Measurements from ENCODE around the gene HS3ST4.

Gene HS3ST4

GRCh38 chr16:26134588-26134987, 442.8 kb downstream of the HS3ST4 start:
- H3K4me3 ChIP-seq (ENCODE audit: low read depth, low read length): no peak overlapping the region
- DNase-seq (ENCODE audit: low read depth): no peak
- in situ Hi-C loops (cut with HindIII; ENCODE audit: low sequenced_read_pairs): no loop called here
- TF ChIP-seq, protein P1, sequence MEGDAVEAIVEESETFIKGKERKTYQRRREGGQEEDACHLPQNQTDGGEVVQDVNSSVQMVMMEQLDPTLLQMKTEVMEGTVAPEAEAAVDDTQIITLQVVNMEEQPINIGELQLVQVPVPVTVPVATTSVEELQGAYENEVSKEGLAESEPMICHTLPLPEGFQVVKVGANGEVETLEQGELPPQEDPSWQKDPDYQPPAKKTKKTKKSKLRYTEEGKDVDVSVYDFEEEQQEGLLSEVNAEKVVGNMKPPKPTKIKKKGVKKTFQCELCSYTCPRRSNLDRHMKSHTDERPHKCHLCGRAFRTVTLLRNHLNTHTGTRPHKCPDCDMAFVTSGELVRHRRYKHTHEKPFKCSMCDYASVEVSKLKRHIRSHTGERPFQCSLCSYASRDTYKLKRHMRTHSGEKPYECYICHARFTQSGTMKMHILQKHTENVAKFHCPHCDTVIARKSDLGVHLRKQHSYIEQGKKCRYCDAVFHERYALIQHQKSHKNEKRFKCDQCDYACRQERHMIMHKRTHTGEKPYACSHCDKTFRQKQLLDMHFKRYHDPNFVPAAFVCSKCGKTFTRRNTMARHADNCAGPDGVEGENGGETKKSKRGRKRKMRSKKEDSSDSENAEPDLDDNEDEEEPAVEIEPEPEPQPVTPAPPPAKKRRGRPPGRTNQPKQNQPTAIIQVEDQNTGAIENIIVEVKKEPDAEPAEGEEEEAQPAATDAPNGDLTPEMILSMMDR (IDR thresholded peaks at IDR 0.05; ENCODE audit: low read depth, low read length, missing control alignments): no peak

- TF ChIP-seq, protein P1 (IDR thresholded peaks at IDR 0.05; ENCODE audit: low read depth, low read length, missing control alignments): no peak
- H3K4me3 ChIP-seq (ENCODE audit: low read depth, low read length): no peak overlapping the region
- in situ Hi-C loops (cut with HindIII; ENCODE audit: low sequenced_read_pairs): no loop called here
- DNase-seq (ENCODE audit: low read depth): no peak
Measured at GRCh38 chr16:26137956-26138355, 446.2 kb downstream of the HS3ST4 start.

- H3K4me3 ChIP-seq (ENCODE audit: low read depth, low read length): no peak overlapping the region
- no peak for DNase-seq (ENCODE audit: low read depth)
- TF ChIP-seq, protein P1 (IDR thresholded peaks at IDR 0.05; ENCODE audit: low read depth, low read length, missing control alignments): no peak
- in situ Hi-C loops (cut with HindIII; ENCODE audit: low sequenced_read_pairs): no loop called here
Measured at GRCh38 chr16:26139091-26139490, 447.3 kb downstream of the HS3ST4 start.

- TF ChIP-seq, protein P1 (IDR thresholded peaks at IDR 0.05; ENCODE audit: low read depth, low read length, missing control alignments): no peak
- in situ Hi-C loops (cut with HindIII; ENCODE audit: low sequenced_read_pairs): no loop called here
- H3K4me3 ChIP-seq (ENCODE audit: low read depth, low read length): no peak overlapping the region
- no peak for DNase-seq (ENCODE audit: low read depth)
Measured at GRCh38 chr16:26139884-26140283, 448.1 kb downstream of the HS3ST4 start.

DNA sequence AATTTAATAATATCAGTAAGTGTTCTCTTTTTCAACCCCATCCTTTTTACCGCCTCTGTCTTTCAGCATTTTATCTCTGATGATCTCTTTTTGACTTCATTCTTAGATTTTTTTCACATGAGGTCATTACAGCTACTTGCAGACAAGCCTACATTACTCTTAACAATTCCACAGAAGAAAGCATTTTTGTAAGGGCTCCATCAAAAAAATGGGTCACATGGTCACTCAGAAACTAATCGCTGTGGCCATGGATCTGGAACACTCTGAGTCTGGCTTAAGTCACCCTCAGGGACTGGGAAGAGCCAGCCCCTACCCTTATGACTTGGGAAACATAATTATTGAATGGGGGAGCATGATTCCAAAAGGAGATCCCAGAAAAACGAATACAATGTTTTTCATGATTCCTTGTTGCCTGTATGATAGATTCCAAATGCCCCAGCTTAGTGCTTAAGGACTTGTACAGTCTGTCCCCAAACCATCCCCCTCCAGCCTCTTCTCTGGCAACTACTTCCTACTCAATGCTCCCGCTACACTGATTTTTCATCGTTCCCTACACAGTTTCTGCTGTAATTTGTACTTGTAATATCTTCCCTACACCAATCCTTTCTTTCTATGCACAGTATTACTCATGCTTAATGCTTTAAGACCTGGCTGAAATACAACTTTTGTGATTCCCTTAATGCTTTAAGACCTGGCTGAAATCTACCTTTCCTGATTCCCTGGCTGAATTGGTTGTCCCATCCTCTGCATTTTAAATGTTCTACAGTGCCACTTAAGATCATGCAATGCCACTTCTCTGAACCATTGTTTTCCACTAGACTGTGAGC, 457.8 kb downstream of the HS3ST4 start:
- TF ChIP-seq, protein P1 (IDR thresholded peaks at IDR 0.05; ENCODE audit: low read depth, low read length, missing control alignments): no peak
- H3K4me3 ChIP-seq (ENCODE audit: low read depth, low read length): no peak overlapping the region
- in situ Hi-C loops (cut with HindIII; ENCODE audit: low sequenced_read_pairs): loop anchor here (5.0 kb wide), 1 partner anchor 33 kb away; no protein-coding TSS in a partner anchor
- no peak for DNase-seq (ENCODE audit: low read depth)

DNA sequence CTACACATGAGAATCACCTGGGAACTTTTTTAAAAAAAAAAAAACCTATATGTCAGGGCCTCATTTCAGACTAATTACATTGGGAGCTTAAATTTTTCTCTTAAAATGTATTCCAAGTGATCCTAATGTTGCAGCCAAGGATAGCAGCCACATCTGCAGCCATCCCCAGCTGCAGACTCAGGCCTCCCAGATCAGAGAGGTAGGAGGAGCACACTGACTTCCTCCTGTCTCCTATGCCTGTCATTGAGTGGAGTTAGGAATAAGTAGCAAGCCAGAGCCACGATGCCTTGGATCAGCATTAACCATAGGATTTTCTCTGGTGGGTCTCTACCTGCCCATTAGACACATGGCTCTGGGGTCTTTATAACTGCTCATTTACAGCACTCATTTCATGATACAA, 463.5 kb downstream of the HS3ST4 start:
- TF ChIP-seq, protein P1 (IDR thresholded peaks at IDR 0.05; ENCODE audit: low read depth, low read length, missing control alignments): no peak
- H3K4me3 ChIP-seq (ENCODE audit: low read depth, low read length): no peak overlapping the region
- in situ Hi-C loops (cut with HindIII; ENCODE audit: low sequenced_read_pairs): no loop called here
- DNase-seq (ENCODE audit: low read depth): no peak
